GM19395 (cell line): ENCODE data around the gene UBE2D2.
A peak's percentile ranks its signal among the peaks of the same experiment; 100 is the strongest.

ENCODE experiments used
- ATAC-seq: cut with Tn5 transposase; IDR thresholded peaks from one replicate; pipeline ENCODE4 v1.9.1; 2021; ENCODE audit warnings: mild to moderate bottlenecking, moderate library complexity; ENCODE audit not compliant: unreplicated experiment

UBE2D2 gene

GRCh38 chr5:139646111-139646510 is 85.0 kb downstream of the UBE2D2 start:
- ATAC-seq: no peak

GRCh38 chr5:139646912-139647505 is 85.9 kb downstream of the UBE2D2 start:
- no peak for ATAC-seq

GRCh38 chr5:139647506-139648204 is 86.5 kb downstream of the UBE2D2 start:
- no peak for ATAC-seq

- no peak for ATAC-seq
These were observed 87.3 kb downstream of the UBE2D2 start, which contains the start of gene CXXC5 for GRCh38 chr5:139648205-139649081. CXXC5 (plus strand) TSS chr5:139648349; CDS start chr5:139680524, 32,175 bp downstream.

GRCh38 chr5:139649082-139649991 is 88.2 kb downstream of the UBE2D2 start:
- ATAC-seq: no peak

GRCh38 chr5:139650031-139650688 is 89.0 kb downstream of the UBE2D2 start:
- no peak for ATAC-seq

GRCh38 chr5:139650689-139651042 is 89.5 kb downstream of the UBE2D2 start:
- no peak for ATAC-seq

- no peak for ATAC-seq
These were observed 90.1 kb downstream of the UBE2D2 start for GRCh38 chr5:139651043-139651834.

GRCh38 chr5:139651853-139652787 is 91.0 kb downstream of the UBE2D2 start:
- ATAC-seq: peak; percentile 41

GRCh38 chr5:139652788-139653241 is 91.7 kb downstream of the UBE2D2 start:
- ATAC-seq: peak; percentile 44

- ATAC-seq: no peak
These were observed 92.5 kb downstream of the UBE2D2 start for GRCh38 chr5:139653616-139654015.

- no peak for ATAC-seq
These were observed 93.3 kb downstream of the UBE2D2 start for GRCh38 chr5:139654464-139654863.

GRCh38 chr5:139654871-139655491 is 93.8 kb downstream of the UBE2D2 start:
- no peak for ATAC-seq

GRCh38 chr5:139655727-139656271 is 94.7 kb downstream of the UBE2D2 start:
- ATAC-seq: no peak

- no peak for ATAC-seq
These were observed 96.5 kb downstream of the UBE2D2 start for GRCh38 chr5:139657363-139658321.

GRCh38 chr5:139658501-139658927 is 97.4 kb downstream of the UBE2D2 start:
- ATAC-seq: no peak
